Measurements from ENCODE around the gene SMIM7. TPM values are rescaled to one million over a fixed set of nuclear protein-coding genes. Genes with fewer than 3 reads are reported as not detected.

Gene SMIM7
- total RNA-seq, 1 experiment from 2014 or later: 74.4 TPM

DNA sequence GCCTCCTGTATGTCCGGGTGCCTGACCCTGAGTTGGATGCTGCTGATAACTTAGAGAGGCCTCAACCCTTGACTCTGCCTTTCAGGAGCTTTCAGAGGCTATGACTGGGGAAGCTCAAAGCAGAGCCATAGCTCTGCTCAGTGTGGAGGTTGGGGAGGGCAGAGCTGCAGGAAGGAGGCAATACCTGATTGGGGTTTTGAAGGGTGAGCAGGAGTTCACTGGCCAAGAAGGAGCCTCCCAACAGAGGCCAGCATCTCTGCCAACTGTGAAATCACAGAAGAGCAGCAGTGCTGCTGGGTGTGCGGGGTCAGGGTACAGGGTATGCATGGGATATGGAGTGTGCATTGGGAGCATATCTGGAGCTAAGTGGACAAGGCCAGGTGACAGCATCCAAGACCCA lies 22.6 kb upstream of the SMIM7 start:
- no peaks in the 10 kb centered on the region for H3K9me3 Mint-ChIP-seq (ENCODE audit: unreplicated experiment)
- BruUV-seq (replicated peaks): no TSS peak
- no peaks in the 10 kb centered on the region for H3K27me3 Mint-ChIP-seq (ENCODE audit: insufficient read depth, unreplicated experiment)
- H3K9me3 ChIP-seq: no peaks in the 10 kb centered on the region
- H3K4me3 ChIP-seq (ENCODE audit: low read depth, low read length): no peak overlapping the region
- intact Hi-C loops (cut with micrococcal nuclease; ENCODE audit: unreplicated experiment): no loop called here
- no peak overlapping the region for H3K4me3 Mint-ChIP-seq (ENCODE audit: unreplicated experiment)
- no peaks in the 10 kb centered on the region for H3K4me1 ChIP-seq
- ChIA-PET CTCF (no interaction called here), POLR2A (no interaction called here)
- H3K36me3 ChIP-seq (ENCODE audit: control insufficient read depth, insufficient read depth, low read length): no peaks in the 10 kb centered on the region
- no peaks in the 10 kb centered on the region for H3K27me3 ChIP-seq (replicated peaks; ENCODE audit: control insufficient read depth, insufficient read depth, low read length)
- peaks cover 17% of the 10 kb centered on the region for H3K36me3 Mint-ChIP-seq (ENCODE audit: insufficient read depth, unreplicated experiment)
- no peaks in the 10 kb centered on the region for H3K4me1 Mint-ChIP-seq (ENCODE audit: low read depth, unreplicated experiment)
- TF ChIP-seq, protein P1, sequence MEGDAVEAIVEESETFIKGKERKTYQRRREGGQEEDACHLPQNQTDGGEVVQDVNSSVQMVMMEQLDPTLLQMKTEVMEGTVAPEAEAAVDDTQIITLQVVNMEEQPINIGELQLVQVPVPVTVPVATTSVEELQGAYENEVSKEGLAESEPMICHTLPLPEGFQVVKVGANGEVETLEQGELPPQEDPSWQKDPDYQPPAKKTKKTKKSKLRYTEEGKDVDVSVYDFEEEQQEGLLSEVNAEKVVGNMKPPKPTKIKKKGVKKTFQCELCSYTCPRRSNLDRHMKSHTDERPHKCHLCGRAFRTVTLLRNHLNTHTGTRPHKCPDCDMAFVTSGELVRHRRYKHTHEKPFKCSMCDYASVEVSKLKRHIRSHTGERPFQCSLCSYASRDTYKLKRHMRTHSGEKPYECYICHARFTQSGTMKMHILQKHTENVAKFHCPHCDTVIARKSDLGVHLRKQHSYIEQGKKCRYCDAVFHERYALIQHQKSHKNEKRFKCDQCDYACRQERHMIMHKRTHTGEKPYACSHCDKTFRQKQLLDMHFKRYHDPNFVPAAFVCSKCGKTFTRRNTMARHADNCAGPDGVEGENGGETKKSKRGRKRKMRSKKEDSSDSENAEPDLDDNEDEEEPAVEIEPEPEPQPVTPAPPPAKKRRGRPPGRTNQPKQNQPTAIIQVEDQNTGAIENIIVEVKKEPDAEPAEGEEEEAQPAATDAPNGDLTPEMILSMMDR (IDR thresholded peaks at IDR 0.05; ENCODE audit: insufficient read depth in 1 of 2, low read depth in 1 of 2, low read length in 1 of 2, severe bottlenecking in 1 of 2, unreplicated experiment in 1 of 2): no peak
- no peak for DNase-seq
- H3K27ac Mint-ChIP-seq (ENCODE audit: unreplicated experiment): no peak overlapping the region

DNA sequence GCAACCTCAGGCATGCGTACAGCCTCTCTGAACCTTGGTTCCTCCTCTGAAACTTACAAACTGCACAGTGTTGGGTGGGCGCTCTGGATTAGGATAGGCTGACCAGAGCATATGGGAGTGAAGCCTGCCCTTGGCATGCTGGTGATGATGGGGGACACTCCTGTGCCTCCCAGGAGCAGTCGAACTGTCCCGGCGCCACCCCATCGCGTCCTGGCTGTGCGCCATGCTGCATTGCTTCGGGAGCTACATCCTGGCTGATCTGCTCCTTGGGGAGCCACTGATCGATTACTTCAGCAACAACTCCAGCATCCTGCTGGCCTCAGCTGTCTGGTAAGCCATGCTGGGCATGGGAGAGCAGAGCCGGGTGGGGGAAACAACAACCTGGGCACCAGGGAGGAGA lies 19.9 kb upstream of the SMIM7 start:
- H3K4me3 Mint-ChIP-seq (ENCODE audit: unreplicated experiment): no peak overlapping the region
- H3K4me1 Mint-ChIP-seq (ENCODE audit: low read depth, unreplicated experiment): peaks cover 7% of the 10 kb centered on the region
- no peak overlapping the region for H3K27ac Mint-ChIP-seq (ENCODE audit: unreplicated experiment)
- TF ChIP-seq, protein P1 (IDR thresholded peaks at IDR 0.05; ENCODE audit: insufficient read depth in 1 of 2, low read depth in 1 of 2, low read length in 1 of 2, severe bottlenecking in 1 of 2, unreplicated experiment in 1 of 2): no peak
- no peaks in the 10 kb centered on the region for H3K27me3 Mint-ChIP-seq (ENCODE audit: insufficient read depth, unreplicated experiment)
- no peak for DNase-seq
- POLR2A ChIA-PET: no interaction called here
- H3K9me3 ChIP-seq: no peaks in the 10 kb centered on the region
- no TSS peak for BruUV-seq (replicated peaks)
- H3K27me3 ChIP-seq (replicated peaks; ENCODE audit: control insufficient read depth, insufficient read depth, low read length): no peaks in the 10 kb centered on the region
- peaks cover 5% of the 10 kb centered on the region; the same call in 1 of the 2 replicates for H3K4me1 ChIP-seq
- CTCF ChIA-PET: no interaction called here
- no peaks in the 10 kb centered on the region for H3K9me3 Mint-ChIP-seq (ENCODE audit: unreplicated experiment)
- H3K36me3 Mint-ChIP-seq (ENCODE audit: insufficient read depth, unreplicated experiment): peaks cover 6% of the 10 kb centered on the region
- no peaks in the 10 kb centered on the region for H3K36me3 ChIP-seq (ENCODE audit: control insufficient read depth, insufficient read depth, low read length)
- intact Hi-C loops (cut with micrococcal nuclease; ENCODE audit: unreplicated experiment): no loop called here
- H3K4me3 ChIP-seq (ENCODE audit: low read depth, low read length): no peak overlapping the region

DNA sequence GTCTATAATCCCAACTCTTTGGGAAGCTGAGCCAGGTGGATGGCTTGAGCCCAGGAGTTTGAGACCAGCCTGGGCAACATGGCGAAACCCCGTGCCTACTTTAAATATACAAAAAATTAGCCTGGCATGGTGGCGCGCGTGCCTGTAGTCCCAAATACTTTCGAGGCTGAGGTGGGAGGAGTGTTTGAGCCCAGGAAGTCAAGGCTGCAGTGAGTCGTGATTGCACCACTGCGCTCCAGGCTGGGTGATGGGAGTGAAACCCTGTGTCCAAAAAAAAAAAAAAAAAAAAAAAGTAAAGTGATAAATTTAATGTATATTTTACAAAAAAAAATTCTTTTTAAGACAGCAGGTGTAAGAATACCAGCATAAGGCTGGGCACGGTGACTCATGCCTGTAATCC lies 18.6 kb upstream of the SMIM7 start:
- no peak for DNase-seq
- intact Hi-C loops (cut with micrococcal nuclease; ENCODE audit: unreplicated experiment): no loop called here
- no peaks in the 10 kb centered on the region for H3K9me3 Mint-ChIP-seq (ENCODE audit: unreplicated experiment)
- H3K27me3 Mint-ChIP-seq (ENCODE audit: insufficient read depth, unreplicated experiment): no peaks in the 10 kb centered on the region
- Histone ChIP-seq H3K4me3 (ENCODE audit: low read depth, low read length) (no peak overlapping the region), H3K36me3 (ENCODE audit: control insufficient read depth, insufficient read depth, low read length) (no peaks in the 10 kb centered on the region), H3K4me1 (peaks cover 5% of the 10 kb centered on the region; the same call in 1 of the 2 replicates), H3K27me3 (replicated peaks; ENCODE audit: control insufficient read depth, insufficient read depth, low read length) (no peaks in the 10 kb centered on the region), H3K9me3 (no peaks in the 10 kb centered on the region)
- POLR2A ChIA-PET: interaction anchor here (0.6 kb wide), 1 partner anchor 16 kb away, joined by 4 read pairs; no protein-coding TSS in a partner anchor
- peaks cover 6% of the 10 kb centered on the region for H3K36me3 Mint-ChIP-seq (ENCODE audit: insufficient read depth, unreplicated experiment)
- no peak overlapping the region for H3K27ac Mint-ChIP-seq (ENCODE audit: unreplicated experiment)
- TF ChIP-seq, protein P1 (IDR thresholded peaks at IDR 0.05; ENCODE audit: insufficient read depth in 1 of 2, low read depth in 1 of 2, low read length in 1 of 2, severe bottlenecking in 1 of 2, unreplicated experiment in 1 of 2): no peak
- no TSS peak for BruUV-seq (replicated peaks)
- peaks cover 7% of the 10 kb centered on the region for H3K4me1 Mint-ChIP-seq (ENCODE audit: low read depth, unreplicated experiment)
- no peak overlapping the region for H3K4me3 Mint-ChIP-seq (ENCODE audit: unreplicated experiment)
- CTCF ChIA-PET: no interaction called here
